GM23338 (cell line): ENCODE results near the gene HABP4. TPM values are rescaled to one million over a fixed set of nuclear protein-coding genes. Genes with fewer than 3 reads are reported as not detected.

Experiments used
- ATAC-seq: fragments of 200-7000 bp; cut with Tn5 transposase; 3 replicates; pipeline ENCODE4 v1.9.1; 2020
- DNase-seq: peaks from one replicate; pipeline ENCODE4 v3.0.0-alpha.2; 2015; ENCODE audit warnings: low spot score
- H2AFZ ChIP-seq: fragments of 200-600 bp; sonication (generic); 2 replicates; pipeline ENCODE4 v1.8.0; 2016; ENCODE audit warnings: antibody characterized with exemption, mild to moderate bottlenecking, moderate library complexity
- H3F3A ChIP-seq: fragments of 200-600 bp; sonication (generic); replicated peaks from 2 replicates; pipeline ENCODE4 v1.8.0; 2017; ENCODE audit warnings: antibody characterized with exemption, mixed run types, low read depth
- H3K27ac ChIP-seq: fragments of 200-600 bp; sonication (generic); 2 replicates; pipeline ENCODE4 v1.6.1; 2016; ENCODE audit warnings: low read depth
- H3K27me3 ChIP-seq: fragments of 200-600 bp; sonication (generic); 2 replicates; pipeline ENCODE4 v1.8.0; 2016; ENCODE audit warnings: mild to moderate bottlenecking, mixed run types, moderate library complexity; ENCODE audit not compliant: insufficient read depth
- H3K36me3 ChIP-seq: fragments of 200-600 bp; sonication (generic); 2 replicates; pipeline ENCODE4 v1.8.0; 2016; ENCODE audit warnings: mild to moderate bottlenecking; ENCODE audit not compliant: insufficient read depth
- H3K4me1 ChIP-seq: fragments of 200-600 bp; sonication (generic); 2 replicates; pipeline ENCODE4 v1.8.0; 2016; ENCODE audit warnings: mild to moderate bottlenecking, moderate library complexity; ENCODE audit not compliant: insufficient read depth
- H3K4me2 ChIP-seq: fragments of 200-600 bp; sonication (generic); 2 replicates; pipeline ENCODE4 v1.7.1; 2017; ENCODE audit warnings: mixed run types
- H3K4me3 ChIP-seq: fragments of 200-600 bp; sonication (generic); 2 replicates; pipeline ENCODE4 v1.6.1; 2016; ENCODE audit warnings: mixed run types
- H3K79me2 ChIP-seq: fragments of 200-600 bp; sonication (generic); replicated peaks from 2 replicates; pipeline ENCODE4 v1.8.0; 2017; ENCODE audit warnings: mild to moderate bottlenecking; ENCODE audit not compliant: insufficient read depth
- H3K9me2 ChIP-seq: fragments of 200-600 bp; sonication (generic); 2 replicates; pipeline ENCODE4 v1.8.0; 2017; ENCODE audit not compliant: insufficient read depth
- H4K20me1 ChIP-seq: fragments of 200-600 bp; sonication (generic); replicated peaks from 2 replicates; pipeline ENCODE4 v1.8.0; 2017; ENCODE audit warnings: mild to moderate bottlenecking; ENCODE audit not compliant: insufficient read depth
- H3K27ac Mint-ChIP-seq: 2 replicates; pipeline ENCODE4 v1.8.0; 2020; ENCODE audit warnings: inconsistent platforms, mild to moderate bottlenecking, moderate library complexity, mixed read lengths
- H3K27me3 Mint-ChIP-seq: 3 replicates; pipeline ENCODE4 v1.8.0; 2022; ENCODE audit warnings: low read depth, mild to moderate bottlenecking, moderate library complexity, mixed read lengths, inconsistent platforms; ENCODE audit not compliant: insufficient read depth, poor library complexity
- H3K36me3 Mint-ChIP-seq: 3 replicates; pipeline ENCODE4 v1.8.0; 2021; ENCODE audit warnings: low read depth, mild to moderate bottlenecking, inconsistent platforms, moderate library complexity, mixed read lengths
- H3K4me1 Mint-ChIP-seq: 3 replicates; pipeline ENCODE4 v1.8.0; 2020; ENCODE audit warnings: mild to moderate bottlenecking, inconsistent platforms, mixed read lengths
- H3K4me3 Mint-ChIP-seq: 3 replicates; pipeline ENCODE4 v1.8.0; 2021; ENCODE audit warnings: moderate library complexity, mild to moderate bottlenecking, inconsistent platforms, mixed read lengths
- H3K9me3 Mint-ChIP-seq: 3 replicates; pipeline ENCODE4 v1.8.0; 2020; ENCODE audit warnings: moderate library complexity, mild to moderate bottlenecking, inconsistent platforms, mixed read lengths
- EZH2phosphoT487 ChIP-seq: fragments of 200-600 bp; sonication (generic); IDR thresholded peaks from one replicate; pipeline ENCODE4 v1.8.1; 2018; ENCODE audit warnings: antibody characterized with exemption; ENCODE audit not compliant: unreplicated experiment
- JUNB ChIP-seq: IDR thresholded peaks from one replicate; pipeline ENCODE4 v1.6.1; 2016; ENCODE audit warnings: antibody characterized with exemption; ENCODE audit not compliant: unreplicated experiment
- NANOG ChIP-seq: IDR thresholded peaks from 2 replicates; pipeline ENCODE4 v1.6.1; 2016; ENCODE audit warnings: antibody characterized with exemption, borderline replicate concordance
- STAT1 ChIP-seq: IDR thresholded peaks from one replicate; pipeline ENCODE4 v1.6.1; 2016; ENCODE audit warnings: antibody characterized with exemption; ENCODE audit not compliant: unreplicated experiment
- ZNF114 ChIP-seq: fragments of 250-450 bp; sonication (Bioruptor Pico); IDR thresholded peaks from 2 replicates; pipeline ENCODE4 v1.5.0; 2020; ENCODE audit warnings: mild to moderate bottlenecking, moderate library complexity
- polyA plus RNA-seq: library from polyadenylated mRNA; unstranded; fragments of >200 nt; fragmentation: Nextera tagmentation; extraction: Ambion mirVana; gene quantifications from 2 replicates; pipeline ENCODE4 v1.2.1, GENCODE V29; 2016
- total RNA-seq: library from RNA; depleted of rRNA; stranded (reverse); fragments of >200 nt; shearing (Covaris generic); gene quantifications from 2 replicates; pipeline ENCODE4 v1.2.3, GENCODE V29; 2014
- TF ChIP-seq, protein P1 (sequence below), 2 experiments: fragments of 200-600 bp in 1 of 2; sonication (generic) in 1 of 2; conservative IDR thresholded peaks; 2 replicates each; pipeline versions ENCODE4 v1.5.1 to v1.6.1; 2016 to 2017; ENCODE audit warnings: antibody characterized with exemption in 2 of 2, low read depth in 2 of 2, mild to moderate bottlenecking in 2 of 2, moderate library complexity in 1 of 2
- TF ChIP-seq, protein P2 (sequence below): IDR thresholded peaks from one replicate; pipeline ENCODE4 v1.6.1; 2018; ENCODE audit warnings: antibody characterized with exemption; ENCODE audit not compliant: unreplicated experiment
- TF ChIP-seq, protein P3 (sequence below): IDR thresholded peaks from 2 replicates; pipeline ENCODE4 v1.6.1; 2016; ENCODE audit warnings: antibody characterized with exemption

Gene HABP4
- total and polyA plus RNA-seq, 2 experiments from 2014 or later, result 8.8 to 9.9 TPM

GRCh38 chr9:96513622-96514021 lies 63.7 kb downstream of the HABP4 start:
- no peak for ATAC-seq
- Histone ChIP-seq H3K27me3 (no peaks in the 10 kb centered on the region), H3K4me1 (peaks cover 21% of the 10 kb centered on the region; the same call in 1 of the 2 replicates), H3K9me2 (no peaks in the 10 kb centered on the region), H4K20me1 (no peaks in the 10 kb centered on the region), H3F3A (no peaks in the 10 kb centered on the region), H3K4me2 (no peak overlapping the region), H3K36me3 (0 out of 2 replicates have a peak, but pooled peaks cover 2% of the 10 kb centered on the region), H3K79me2 (no peaks in the 10 kb centered on the region), H3K4me3 (no peak overlapping the region), H2AFZ (no peak overlapping the region), H3K27ac (no peak overlapping the region)
- TF ChIP-seq, protein P1, sequence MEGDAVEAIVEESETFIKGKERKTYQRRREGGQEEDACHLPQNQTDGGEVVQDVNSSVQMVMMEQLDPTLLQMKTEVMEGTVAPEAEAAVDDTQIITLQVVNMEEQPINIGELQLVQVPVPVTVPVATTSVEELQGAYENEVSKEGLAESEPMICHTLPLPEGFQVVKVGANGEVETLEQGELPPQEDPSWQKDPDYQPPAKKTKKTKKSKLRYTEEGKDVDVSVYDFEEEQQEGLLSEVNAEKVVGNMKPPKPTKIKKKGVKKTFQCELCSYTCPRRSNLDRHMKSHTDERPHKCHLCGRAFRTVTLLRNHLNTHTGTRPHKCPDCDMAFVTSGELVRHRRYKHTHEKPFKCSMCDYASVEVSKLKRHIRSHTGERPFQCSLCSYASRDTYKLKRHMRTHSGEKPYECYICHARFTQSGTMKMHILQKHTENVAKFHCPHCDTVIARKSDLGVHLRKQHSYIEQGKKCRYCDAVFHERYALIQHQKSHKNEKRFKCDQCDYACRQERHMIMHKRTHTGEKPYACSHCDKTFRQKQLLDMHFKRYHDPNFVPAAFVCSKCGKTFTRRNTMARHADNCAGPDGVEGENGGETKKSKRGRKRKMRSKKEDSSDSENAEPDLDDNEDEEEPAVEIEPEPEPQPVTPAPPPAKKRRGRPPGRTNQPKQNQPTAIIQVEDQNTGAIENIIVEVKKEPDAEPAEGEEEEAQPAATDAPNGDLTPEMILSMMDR (conservative IDR thresholded peaks at IDR 0.05; ENCODE audit: low read depth in 2 of 2), result no peak
- TF ChIP-seq NANOG (no peak), ZNF114 (no peak)
- TF ChIP-seq, protein P2, sequence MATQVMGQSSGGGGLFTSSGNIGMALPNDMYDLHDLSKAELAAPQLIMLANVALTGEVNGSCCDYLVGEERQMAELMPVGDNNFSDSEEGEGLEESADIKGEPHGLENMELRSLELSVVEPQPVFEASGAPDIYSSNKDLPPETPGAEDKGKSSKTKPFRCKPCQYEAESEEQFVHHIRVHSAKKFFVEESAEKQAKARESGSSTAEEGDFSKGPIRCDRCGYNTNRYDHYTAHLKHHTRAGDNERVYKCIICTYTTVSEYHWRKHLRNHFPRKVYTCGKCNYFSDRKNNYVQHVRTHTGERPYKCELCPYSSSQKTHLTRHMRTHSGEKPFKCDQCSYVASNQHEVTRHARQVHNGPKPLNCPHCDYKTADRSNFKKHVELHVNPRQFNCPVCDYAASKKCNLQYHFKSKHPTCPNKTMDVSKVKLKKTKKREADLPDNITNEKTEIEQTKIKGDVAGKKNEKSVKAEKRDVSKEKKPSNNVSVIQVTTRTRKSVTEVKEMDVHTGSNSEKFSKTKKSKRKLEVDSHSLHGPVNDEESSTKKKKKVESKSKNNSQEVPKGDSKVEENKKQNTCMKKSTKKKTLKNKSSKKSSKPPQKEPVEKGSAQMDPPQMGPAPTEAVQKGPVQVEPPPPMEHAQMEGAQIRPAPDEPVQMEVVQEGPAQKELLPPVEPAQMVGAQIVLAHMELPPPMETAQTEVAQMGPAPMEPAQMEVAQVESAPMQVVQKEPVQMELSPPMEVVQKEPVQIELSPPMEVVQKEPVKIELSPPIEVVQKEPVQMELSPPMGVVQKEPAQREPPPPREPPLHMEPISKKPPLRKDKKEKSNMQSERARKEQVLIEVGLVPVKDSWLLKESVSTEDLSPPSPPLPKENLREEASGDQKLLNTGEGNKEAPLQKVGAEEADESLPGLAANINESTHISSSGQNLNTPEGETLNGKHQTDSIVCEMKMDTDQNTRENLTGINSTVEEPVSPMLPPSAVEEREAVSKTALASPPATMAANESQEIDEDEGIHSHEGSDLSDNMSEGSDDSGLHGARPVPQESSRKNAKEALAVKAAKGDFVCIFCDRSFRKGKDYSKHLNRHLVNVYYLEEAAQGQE, result no peak
- no peak for DNase-seq
- Mint-ChIP-seq H3K4me1 (peaks cover 12% of the 10 kb centered on the region), H3K4me3 (no peak overlapping the region), H3K9me3 (no peaks in the 10 kb centered on the region), H3K27me3 (peaks cover 2% of the 10 kb centered on the region), H3K27ac (no peak overlapping the region), H3K36me3 (peaks cover 37% of the 10 kb centered on the region)

DNA sequence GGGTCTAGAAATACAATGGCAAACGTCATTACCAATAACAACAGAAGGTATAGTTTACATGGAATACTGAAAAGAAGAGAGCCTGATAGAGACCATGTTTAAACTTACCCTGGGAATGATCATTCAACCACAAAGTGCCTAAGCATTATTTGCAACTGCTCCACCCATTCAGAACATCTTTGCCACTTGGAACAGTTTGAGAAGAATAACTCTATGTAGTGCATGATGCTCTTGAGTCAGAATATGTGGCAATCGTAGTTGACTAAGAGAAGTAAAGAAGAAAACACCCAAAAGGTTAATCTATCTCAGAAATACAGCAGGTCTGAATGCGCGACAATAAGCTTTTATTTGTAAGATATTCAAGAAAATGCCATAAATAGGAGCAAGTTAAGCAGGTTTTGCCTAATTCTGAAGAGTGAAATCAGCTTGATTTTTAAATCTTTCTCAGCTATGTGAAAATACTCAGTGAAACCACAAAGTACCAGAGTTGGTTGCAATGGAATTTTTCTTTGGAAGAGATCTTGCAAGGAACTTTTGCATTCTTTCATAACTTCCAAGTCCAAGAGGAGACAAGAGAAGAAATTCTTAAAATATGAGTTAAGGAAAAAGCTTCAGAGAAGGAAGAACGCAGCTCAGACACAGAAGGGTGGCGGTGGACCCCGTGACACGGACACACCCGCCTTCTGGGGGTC lies 64.3 kb downstream of the HABP4 start:
- Histone ChIP-seq H3K4me1 (peaks cover 16% of the 10 kb centered on the region; the same call in 1 of the 2 replicates), H3K79me2 (no peaks in the 10 kb centered on the region), H4K20me1 (no peaks in the 10 kb centered on the region), H3K4me3 (no peak overlapping the region), H2AFZ (no peak overlapping the region), H3K36me3 (0 out of 2 replicates have a peak, but pooled peaks cover 2% of the 10 kb centered on the region), H3F3A (no peaks in the 10 kb centered on the region), H3K27ac (no peak overlapping the region), H3K9me2 (no peaks in the 10 kb centered on the region), H3K4me2 (no peak overlapping the region), H3K27me3 (no peaks in the 10 kb centered on the region)
- ATAC-seq (no peak), DNase-seq (no peak)
- Mint-ChIP-seq H3K27ac (no peak overlapping the region), H3K4me3 (no peak overlapping the region), H3K27me3 (peaks cover 2% of the 10 kb centered on the region), H3K36me3 (peaks cover 36% of the 10 kb centered on the region), H3K4me1 (peaks cover 10% of the 10 kb centered on the region), H3K9me3 (no peaks in the 10 kb centered on the region)
- TF ChIP-seq NANOG (no peak), EZH2phosphoT487 (no peak), STAT1 (no peak), JUNB (no peak)
- TF ChIP-seq, protein P2, result no peak
- TF ChIP-seq, protein P3, sequence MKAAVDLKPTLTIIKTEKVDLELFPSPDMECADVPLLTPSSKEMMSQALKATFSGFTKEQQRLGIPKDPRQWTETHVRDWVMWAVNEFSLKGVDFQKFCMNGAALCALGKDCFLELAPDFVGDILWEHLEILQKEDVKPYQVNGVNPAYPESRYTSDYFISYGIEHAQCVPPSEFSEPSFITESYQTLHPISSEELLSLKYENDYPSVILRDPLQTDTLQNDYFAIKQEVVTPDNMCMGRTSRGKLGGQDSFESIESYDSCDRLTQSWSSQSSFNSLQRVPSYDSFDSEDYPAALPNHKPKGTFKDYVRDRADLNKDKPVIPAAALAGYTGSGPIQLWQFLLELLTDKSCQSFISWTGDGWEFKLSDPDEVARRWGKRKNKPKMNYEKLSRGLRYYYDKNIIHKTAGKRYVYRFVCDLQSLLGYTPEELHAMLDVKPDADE, result no peak
